ENCODE results near the gene TENT4B.

The TENT4B gene

DNA sequence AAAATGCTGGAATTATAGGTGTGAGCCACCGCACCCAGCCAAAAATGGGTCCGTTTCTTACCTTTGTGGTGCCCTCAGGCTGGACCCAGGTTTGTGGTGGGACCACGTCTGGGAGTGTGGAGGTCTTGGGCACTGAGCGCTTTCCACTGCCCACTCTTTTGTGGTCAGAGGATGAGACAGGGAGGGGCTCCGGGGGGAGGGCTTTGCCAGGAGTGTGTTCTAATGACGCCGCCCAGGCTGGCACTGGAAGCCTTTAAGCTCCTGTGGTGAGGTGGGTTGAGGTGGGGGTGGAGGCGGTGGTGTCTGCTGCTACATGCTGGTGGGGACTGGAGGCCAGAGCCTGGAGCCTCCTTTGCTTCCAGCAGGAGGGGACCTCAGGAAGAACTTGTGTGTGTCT lies 100.4 kb downstream of the TENT4B start:
- Mint-ChIP-seq H3K4me3 (no peak overlapping the region), H3K36me3 (no peaks in the 10 kb centered on the region), H3K9me3 (no peaks in the 10 kb centered on the region), H3K27ac (no peak overlapping the region), H3K27me3 (peaks cover 25% of the 10 kb centered on the region), H3K4me1 (peaks cover 2% of the 10 kb centered on the region)
- CTCF ChIA-PET: interaction anchor here (0.9 kb wide), 1 partner anchor 63 kb away, joined by 3 read pairs; no protein-coding TSS in a partner anchor
- peak; percentile 1 for DNase-seq

DNA sequence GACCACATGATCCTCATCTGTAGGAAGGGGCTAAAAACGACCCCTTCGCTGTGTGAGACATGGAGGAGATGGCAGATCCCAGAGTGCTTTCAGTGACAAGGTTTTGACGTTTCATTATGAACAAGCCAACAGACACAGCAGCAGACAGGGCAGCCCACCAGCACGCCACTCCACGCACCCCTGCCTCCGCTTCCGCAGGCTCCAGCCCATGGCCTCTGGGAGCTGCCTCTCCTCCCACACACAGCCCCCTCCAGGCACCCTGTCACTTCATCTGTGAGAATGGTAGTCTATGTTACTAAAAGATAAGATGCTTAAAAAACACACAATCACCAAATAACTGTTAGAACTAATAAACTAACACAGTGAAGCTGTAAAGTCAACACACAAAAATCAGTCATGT lies 101.0 kb downstream of the TENT4B start:
- no peak for DNase-seq
- Mint-ChIP-seq H3K9me3 (no peaks in the 10 kb centered on the region), H3K4me1 (peaks cover under 1% of the 10 kb centered on the region), H3K27ac (no peak overlapping the region), H3K4me3 (no peak overlapping the region), H3K36me3 (no peaks in the 10 kb centered on the region), H3K27me3 (peaks cover 30% of the 10 kb centered on the region)
- CTCF ChIA-PET: interaction anchor here (0.9 kb wide), 2 partner anchors 11 to 63 kb away, joined by 3 read pairs; no protein-coding TSS in a partner anchor

DNA sequence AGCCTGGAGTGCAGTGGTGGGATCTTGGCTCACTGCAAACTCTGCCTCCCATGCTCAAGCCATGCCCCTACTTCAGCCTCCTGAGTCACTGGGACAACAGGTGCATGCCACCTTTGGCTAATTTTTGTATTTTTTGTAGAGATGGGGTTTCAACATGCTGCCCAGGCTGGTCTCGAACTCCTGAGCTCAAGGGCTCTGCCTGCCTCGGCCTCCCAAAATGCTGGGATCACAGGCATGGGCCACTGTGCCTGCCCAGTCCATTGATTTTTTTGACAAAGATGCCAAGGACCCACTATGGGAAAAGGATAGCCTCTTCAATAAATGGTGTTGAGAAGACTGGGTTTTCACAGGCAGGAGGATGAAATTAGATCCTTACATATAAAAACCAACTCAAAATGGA lies 102.4 kb downstream of the TENT4B start:
- H3K9me3 Mint-ChIP-seq: no peaks in the 10 kb centered on the region
- no peak overlapping the region for H3K4me3 Mint-ChIP-seq
- H3K27ac Mint-ChIP-seq: no peak overlapping the region
- DNase-seq: no peak
- peaks cover 44% of the 10 kb centered on the region for H3K27me3 Mint-ChIP-seq
- H3K36me3 Mint-ChIP-seq: no peaks in the 10 kb centered on the region
- H3K4me1 Mint-ChIP-seq: peaks cover 7% of the 10 kb centered on the region
- CTCF ChIA-PET: no interaction called here

DNA sequence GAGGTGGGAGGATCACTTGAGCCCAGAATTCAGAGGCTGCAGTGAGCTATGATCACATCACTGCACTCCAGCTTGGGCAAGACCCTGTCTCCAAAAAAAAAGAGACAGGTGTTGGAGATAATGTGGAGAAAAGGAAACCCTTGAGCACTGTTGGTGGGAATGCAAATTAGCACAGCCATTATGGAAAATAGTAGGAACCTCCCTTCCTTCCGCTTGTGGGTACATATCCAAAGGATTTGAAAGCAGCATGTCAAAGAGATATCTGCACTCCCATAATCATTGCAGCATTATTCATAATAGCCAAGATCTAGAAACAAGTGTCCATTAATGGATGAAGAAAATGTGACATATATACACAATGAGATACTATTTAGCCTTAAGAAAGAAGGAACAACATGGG lies 103.5 kb downstream of the TENT4B start:
- CTCF ChIA-PET: no interaction called here

DNA sequence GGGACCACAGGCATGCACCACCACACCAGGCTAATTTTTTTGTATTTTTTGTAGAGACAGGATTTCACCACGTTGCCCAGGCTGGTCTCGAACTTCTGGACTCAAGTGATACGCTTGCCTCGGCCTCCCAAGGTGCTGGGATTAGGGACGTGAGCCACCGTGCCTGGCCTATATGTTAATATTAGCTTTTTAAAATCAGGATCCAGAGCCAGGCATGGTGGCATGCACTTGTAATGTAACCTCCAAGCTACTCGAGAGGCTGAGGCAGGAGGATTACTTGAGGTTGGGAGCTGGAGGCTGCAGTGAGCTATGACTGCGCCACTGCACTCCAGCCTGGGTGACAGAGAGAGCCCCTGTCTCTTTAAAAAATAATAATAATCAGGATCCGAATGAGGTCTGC lies 104.8 kb downstream of the TENT4B start:
- H3K27ac Mint-ChIP-seq: no peak overlapping the region
- peak; percentile 4 for DNase-seq
- no peaks in the 10 kb centered on the region for H3K36me3 Mint-ChIP-seq
- peaks cover 51% of the 10 kb centered on the region for H3K27me3 Mint-ChIP-seq
- H3K9me3 Mint-ChIP-seq: no peaks in the 10 kb centered on the region
- no peak overlapping the region for H3K4me3 Mint-ChIP-seq
- CTCF ChIA-PET: interaction anchor here (1.5 kb wide), 1 partner anchor 13 kb away, joined by 3 read pairs; no protein-coding TSS in a partner anchor
- H3K4me1 Mint-ChIP-seq: peaks cover 18% of the 10 kb centered on the region

More for the DNA sequence above, 103.5 kb downstream of the TENT4B start:
- DNase-seq: no peak
- Mint-ChIP-seq H3K27ac (no peak overlapping the region), H3K9me3 (no peaks in the 10 kb centered on the region), H3K27me3 (peaks cover 52% of the 10 kb centered on the region), H3K4me3 (no peak overlapping the region), H3K4me1 (peaks cover 10% of the 10 kb centered on the region), H3K36me3 (no peaks in the 10 kb centered on the region)

DNA sequence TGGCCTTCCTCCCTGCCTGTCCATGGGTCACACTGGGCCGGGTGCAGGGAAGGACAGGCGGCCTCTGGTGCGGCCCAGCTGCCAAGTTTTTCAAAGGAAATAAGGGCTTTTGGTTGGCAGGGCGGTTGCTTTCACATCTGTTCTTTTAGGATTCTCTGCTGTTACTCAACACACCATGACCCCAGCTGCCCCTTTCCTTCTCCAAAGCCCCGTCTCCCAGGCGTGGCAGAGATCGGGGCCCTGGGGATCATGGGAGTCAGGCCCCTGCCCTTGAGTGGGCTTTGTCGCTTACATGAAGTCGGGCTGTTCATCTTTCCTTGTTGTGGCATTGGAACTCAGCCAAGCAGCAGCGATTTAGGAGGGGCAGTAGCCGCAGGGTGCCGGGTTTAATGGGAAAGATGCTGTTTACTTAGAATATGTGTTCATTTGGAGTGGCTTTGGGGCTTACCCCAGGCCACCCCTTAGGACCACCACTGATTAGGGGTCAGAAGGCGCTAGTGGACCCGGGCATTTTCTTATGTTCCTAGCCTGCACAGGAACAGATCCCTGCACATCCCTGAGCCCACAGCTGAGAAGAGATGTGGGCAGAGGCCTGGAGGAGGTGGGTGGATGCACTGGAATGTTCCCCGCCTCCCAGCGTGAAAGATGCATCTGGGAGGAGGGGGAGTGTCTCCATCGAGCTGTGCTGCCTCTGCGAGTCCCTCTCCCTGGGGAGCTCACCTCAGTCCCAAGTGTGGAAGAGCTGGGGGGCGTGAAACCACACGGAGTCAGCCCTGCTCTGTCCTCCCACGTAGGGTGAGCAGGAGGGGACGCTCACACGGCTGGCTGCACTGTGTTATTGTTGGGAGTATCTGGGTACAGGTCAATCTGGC lies 106.5 kb downstream of the TENT4B start:
- Mint-ChIP-seq H3K27me3 (peaks cover 40% of the 10 kb centered on the region), H3K4me3 (no peak overlapping the region), H3K27ac (no peak overlapping the region), H3K4me1 (peaks cover 30% of the 10 kb centered on the region), H3K9me3 (no peaks in the 10 kb centered on the region), H3K36me3 (peaks cover 5% of the 10 kb centered on the region)
- peak; percentile 14 for DNase-seq
- CTCF ChIA-PET: interaction anchor here (1.5 kb wide), 1 partner anchor 14 kb away, joined by 3 read pairs; no protein-coding TSS in a partner anchor

DNA sequence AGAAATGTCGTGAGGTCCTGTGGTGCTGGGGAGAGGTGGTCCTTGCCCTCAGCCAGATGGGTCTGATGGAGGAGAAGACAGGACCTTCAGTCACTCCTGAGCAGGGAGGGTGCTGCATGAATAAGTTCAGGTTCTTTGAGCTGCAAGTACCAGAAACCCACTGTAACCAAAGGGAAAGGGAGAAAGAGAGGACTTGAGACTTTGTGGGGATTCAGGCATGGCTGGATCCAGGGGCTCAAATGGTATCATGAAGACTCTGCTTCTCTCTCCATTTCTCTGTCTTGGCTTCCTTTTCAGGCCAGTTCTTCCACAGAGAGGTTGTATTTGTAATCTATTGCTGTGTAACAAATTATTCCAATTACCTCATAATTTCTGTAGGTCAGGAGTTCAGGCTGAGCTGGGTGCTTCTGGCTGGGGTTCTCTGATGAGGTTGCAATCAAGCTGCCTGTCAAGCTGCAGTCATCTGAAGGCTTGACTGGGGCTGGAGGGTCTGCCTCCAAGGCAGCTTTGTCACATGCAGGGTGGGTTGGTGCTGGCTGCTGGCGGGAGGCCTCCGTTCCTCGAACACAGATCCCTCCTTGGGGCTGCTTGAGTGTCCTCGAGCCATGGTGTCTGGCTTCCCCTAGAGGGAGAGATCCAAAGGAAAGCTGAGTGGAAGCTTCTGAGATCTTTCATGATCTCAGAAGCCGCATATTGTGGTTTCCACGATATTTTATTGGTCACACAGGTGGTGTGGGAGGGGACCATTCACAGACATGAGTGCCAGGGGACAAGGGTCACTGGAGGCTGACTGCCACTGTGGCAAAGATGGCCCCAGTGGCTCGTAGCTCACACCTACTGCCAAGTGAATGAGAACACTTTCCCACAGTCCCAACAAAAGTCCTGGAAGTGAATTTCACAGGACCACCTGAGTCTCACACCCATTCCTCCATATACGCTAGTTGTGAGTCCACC lies 107.4 kb downstream of the TENT4B start:
- Mint-ChIP-seq H3K27ac (no peak overlapping the region), H3K36me3 (peaks cover 5% of the 10 kb centered on the region), H3K4me1 (peaks cover 40% of the 10 kb centered on the region), H3K9me3 (no peaks in the 10 kb centered on the region), H3K27me3 (peaks cover 37% of the 10 kb centered on the region), H3K4me3 (no peak overlapping the region)
- DNase-seq: peak; percentile 10
- CTCF ChIA-PET: no interaction called here

DNA sequence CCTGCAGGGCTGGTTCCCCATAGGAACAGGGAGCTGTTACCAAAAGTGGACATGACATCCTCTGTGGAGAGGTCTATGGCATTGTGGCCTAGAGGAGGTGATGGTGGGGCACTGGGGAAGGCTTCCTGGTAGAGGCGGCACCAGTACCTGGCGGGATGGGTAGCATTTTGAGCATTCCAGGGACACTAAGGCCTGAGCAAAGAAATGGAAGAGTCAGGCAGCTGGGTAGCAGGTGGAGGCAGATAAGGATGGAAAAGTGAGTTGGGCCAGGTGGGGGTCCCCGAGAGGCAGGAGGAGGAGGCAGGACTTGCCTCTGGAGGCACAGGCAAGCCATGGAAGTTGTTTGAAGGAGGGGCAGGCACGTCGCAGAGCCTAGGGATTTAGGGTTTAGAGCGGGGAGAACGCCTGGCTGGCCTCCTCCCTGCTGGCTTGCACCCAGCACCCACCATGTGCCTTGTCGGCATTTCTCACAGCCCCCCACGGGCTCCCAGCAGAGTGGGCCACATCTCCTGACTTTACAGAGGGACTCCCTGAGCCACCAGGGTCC lies 108.1 kb downstream of the TENT4B start:
- DNase-seq: peak; percentile 17
- H3K27ac Mint-ChIP-seq: peak overlapping the region; percentile 20
- H3K4me3 Mint-ChIP-seq: no peak overlapping the region
- H3K27me3 Mint-ChIP-seq: peaks cover 34% of the 10 kb centered on the region
- H3K9me3 Mint-ChIP-seq: no peaks in the 10 kb centered on the region
- CTCF ChIA-PET: interaction anchor here (1.3 to 2.3 kb wide), 2 partner anchors 9 to 66 kb away, joined by 3 to 6 read pairs; no protein-coding TSS in a partner anchor
- peaks cover 47% of the 10 kb centered on the region for H3K4me1 Mint-ChIP-seq
- peaks cover 5% of the 10 kb centered on the region for H3K36me3 Mint-ChIP-seq

DNA sequence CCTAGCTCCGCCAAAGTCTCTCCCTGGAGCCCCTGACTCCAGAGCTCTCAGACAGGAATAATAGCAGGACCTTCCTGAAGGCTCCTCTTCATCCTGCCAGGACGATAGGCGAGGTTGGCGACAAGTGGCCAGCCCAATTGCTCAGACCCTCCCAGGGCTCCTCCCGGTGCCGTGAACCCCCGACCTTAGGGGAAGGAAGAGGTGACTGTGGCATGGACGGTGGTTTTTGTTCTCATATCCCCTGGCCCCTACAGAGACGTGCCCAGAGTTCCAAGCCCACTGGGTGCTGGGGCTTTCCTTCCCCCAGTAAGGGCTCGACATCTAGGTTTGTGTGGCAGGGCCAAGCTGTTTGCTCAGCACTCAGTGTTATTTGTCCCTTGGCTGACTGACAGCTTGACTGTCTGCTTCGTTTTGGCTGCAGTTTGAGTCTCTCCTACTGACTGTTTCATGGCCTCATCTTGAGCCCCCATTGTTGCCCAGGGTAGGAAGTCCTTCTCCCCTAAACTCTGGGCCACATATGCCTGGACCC lies 108.7 kb downstream of the TENT4B start:
- H3K9me3 Mint-ChIP-seq: no peaks in the 10 kb centered on the region
- H3K27me3 Mint-ChIP-seq: peaks cover 34% of the 10 kb centered on the region
- no peak for DNase-seq
- peaks cover 5% of the 10 kb centered on the region for H3K36me3 Mint-ChIP-seq
- H3K4me1 Mint-ChIP-seq: peaks cover 48% of the 10 kb centered on the region
- no peak overlapping the region for H3K4me3 Mint-ChIP-seq
- CTCF ChIA-PET: interaction anchor here (1.1 to 2.3 kb wide), 3 partner anchors 10 to 65 kb away, joined by 3 to 6 read pairs (median 3); no protein-coding TSS in a partner anchor
- H3K27ac Mint-ChIP-seq: no peak overlapping the region

DNA sequence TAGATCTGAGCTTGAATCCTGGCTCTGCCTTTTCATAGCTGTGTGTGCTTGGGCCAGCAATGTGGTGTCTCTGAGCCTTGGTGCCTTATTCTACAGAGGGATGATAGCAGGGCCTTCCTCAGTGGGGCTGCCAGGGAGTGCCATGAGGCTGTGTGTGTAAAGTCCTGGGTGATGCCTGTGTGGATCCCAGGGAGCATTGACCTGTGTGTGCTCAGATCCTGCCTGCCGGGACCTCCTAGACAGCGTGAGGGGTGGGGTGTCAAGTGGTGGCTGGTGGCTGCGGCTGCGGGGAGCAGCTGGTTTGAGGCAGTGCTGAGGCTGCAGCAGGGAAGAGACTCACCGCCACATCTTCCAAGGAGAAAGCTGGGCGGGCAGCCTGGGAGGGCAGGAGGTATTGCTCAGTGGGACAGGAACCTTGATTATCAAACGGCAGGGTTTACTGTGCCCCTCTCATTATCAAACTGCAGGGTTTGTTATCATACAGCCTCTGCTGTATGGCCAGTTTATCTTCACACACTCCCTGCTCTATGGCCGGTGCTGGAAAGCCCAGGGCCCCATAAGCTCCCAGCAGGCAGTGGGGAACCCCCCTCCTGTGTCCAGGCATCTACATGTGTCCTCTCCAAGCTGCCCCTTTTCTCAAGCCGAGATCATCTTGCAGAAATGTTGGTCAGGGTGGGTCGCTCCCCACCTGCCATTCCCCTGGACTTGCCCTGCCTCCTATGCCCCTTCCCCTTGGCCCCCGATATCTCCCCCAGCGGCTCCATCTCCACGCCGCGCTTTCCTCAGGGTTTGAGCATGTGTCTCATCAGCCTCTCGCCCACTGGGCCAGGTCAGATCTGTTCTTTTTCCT lies 110.2 kb downstream of the TENT4B start:
- Mint-ChIP-seq H3K9me3 (no peaks in the 10 kb centered on the region), H3K4me3 (no peak overlapping the region), H3K27ac (no peak overlapping the region), H3K4me1 (peaks cover 57% of the 10 kb centered on the region), H3K36me3 (peaks cover 12% of the 10 kb centered on the region), H3K27me3 (peaks cover 34% of the 10 kb centered on the region)
- CTCF ChIA-PET: interaction anchor here (1.1 to 2.3 kb wide), 2 partner anchors 9 to 11 kb away, joined by 3 to 6 read pairs; no protein-coding TSS in a partner anchor
- DNase-seq: peak; percentile 15

DNA sequence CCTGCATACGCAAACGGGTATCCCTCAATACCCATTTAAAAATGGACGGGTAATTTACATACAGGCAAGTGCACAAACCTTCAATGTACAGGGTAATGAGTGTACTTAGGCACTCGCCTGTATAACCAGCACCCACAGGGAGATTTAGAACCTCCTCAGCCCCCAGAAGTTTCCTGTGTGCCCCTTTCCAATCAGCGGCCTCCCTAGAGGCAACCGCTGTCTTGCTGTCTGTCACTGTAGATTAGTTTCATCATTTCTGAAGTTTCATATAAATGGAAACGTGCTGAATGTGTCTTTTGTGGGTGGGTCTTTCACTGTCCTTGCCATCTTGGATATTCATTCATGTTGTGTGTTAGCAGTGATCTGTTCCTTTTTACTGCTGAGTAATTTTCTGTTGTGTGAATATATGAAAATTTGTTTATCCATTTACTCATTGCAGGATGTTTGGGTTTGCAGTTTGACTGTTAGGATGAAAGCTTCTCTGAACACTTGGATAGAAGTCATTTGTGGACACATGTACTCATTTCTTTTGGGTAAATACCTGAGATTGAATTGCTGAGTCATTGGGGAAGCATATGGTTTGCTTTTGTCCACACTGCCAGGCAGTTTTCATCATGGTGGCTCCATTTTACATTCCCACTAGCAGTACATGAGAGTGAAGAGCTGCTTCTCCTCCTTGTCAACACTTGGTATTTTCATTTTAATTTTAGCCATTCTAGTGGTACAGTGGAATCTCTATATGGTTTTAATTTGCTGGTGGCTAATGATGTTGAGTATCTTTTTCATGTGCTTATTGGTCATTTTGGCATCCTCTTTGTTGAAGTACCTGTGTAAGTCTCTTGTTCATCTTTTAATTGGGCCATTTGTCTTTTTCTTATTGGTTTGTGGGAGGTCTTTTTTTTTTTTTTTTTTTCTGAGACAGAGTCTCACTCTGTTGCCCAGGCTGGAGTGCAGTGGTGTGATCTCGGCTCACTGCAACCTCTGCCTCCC lies 111.1 kb downstream of the TENT4B start:
- Mint-ChIP-seq H3K4me1 (peaks cover 65% of the 10 kb centered on the region), H3K4me3 (no peak overlapping the region), H3K9me3 (no peaks in the 10 kb centered on the region), H3K36me3 (peaks cover 19% of the 10 kb centered on the region), H3K27ac (no peak overlapping the region), H3K27me3 (peaks cover 26% of the 10 kb centered on the region)
- CTCF ChIA-PET: interaction anchor here (0.8 to 1.6 kb wide), 5 partner anchors 10 to 239 kb away, joined by 3 to 6 read pairs (median 3); partner anchors contain the start of gene CNEP1R1
- peak; percentile 19 for DNase-seq

DNA sequence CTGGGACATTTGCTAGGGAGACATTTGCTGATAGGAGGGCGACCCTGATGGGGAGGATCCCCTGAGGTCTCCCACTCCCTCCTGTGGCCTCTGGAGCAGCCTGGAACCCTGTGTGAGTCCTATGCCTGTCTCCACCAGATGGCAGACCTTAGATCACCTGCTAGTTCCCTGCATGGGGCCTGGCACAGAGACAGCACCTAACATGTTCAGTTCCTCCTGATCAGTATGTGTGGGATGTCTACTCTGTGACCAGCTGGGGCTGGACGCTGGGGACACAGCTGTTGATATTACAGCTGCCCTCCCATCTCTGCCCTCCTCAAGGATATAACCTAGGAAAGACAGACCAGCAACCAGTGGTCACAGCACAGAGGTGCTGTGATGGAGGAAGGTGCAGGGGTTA lies 112.2 kb downstream of the TENT4B start:
- peak; percentile 66 for DNase-seq
- Mint-ChIP-seq H3K27ac (peak overlapping the region; percentile 95), H3K4me3 (peak overlapping the region; percentile 63), H3K9me3 (no peaks in the 10 kb centered on the region), H3K36me3 (peaks cover 29% of the 10 kb centered on the region), H3K4me1 (peaks cover 70% of the 10 kb centered on the region), H3K27me3 (peaks cover 16% of the 10 kb centered on the region)
- CTCF ChIA-PET: interaction anchor here (0.8 to 1.9 kb wide), 5 partner anchors 9 to 240 kb away, joined by 3 to 18 read pairs (median 4); partner anchors contain the start of gene CNEP1R1
